Left ventricle myocardium inferior (tissue), 1 donor: Measurements from ENCODE around the gene SNAPC2. TPM values are rescaled to one million over a fixed set of nuclear protein-coding genes. Genes with fewer than 3 reads are reported as not detected.

Source experiments
- DNase-seq: peaks from one replicate; pipeline ENCODE4 v3.0.0-alpha.2; 2020
- H3K27ac ChIP-seq: fragments of 200-600 bp; replicated peaks from 2 replicates; pipeline ENCODE4 v1.8.0; 2021
- H3K27me3 ChIP-seq: fragments of 200-600 bp; 2 replicates; pipeline ENCODE4 v1.8.0; 2021; ENCODE audit warnings: low read depth
- H3K36me3 ChIP-seq: fragments of 200-600 bp; 2 replicates; pipeline ENCODE4 v1.8.0; 2021
- H3K4me1 ChIP-seq: fragments of 200-600 bp; 2 replicates; pipeline ENCODE4 v1.8.0; 2021
- H3K4me3 ChIP-seq: fragments of 200-600 bp; 2 replicates; pipeline ENCODE4 v1.8.0; 2021; ENCODE audit warnings: mild to moderate bottlenecking, moderate library complexity
- H3K9me3 ChIP-seq: fragments of 200-600 bp; replicated peaks from 2 replicates; pipeline ENCODE4 v1.8.0; 2021
- CTCF ChIP-seq: fragments of 200-600 bp; IDR thresholded peaks from 2 replicates; pipeline ENCODE4 v1.8.0; 2021; ENCODE audit warnings: antibody characterized with exemption, mild to moderate bottlenecking, borderline replicate concordance
- intact Hi-C: fragments of 100-400 bp; cut with micrococcal nuclease; formaldehyde crosslinking; loops from one replicate; pipeline ENCODE4 v1.11.0; 2022
- total RNA-seq: library from RNA; stranded (reverse); fragmentation: NEBNext Ultra II Directional; extraction: Animal tissue kit (Norgen Biotek cat#: 25700); gene quantifications from one replicate; pipeline ENCODE4 v1.2.1, GENCODE V29; 2021
- donor health status: DM: no; HTN: yes; CAD: no; lungs with severe emphysema.

The SNAPC2 gene
- total RNA-seq, 1 donor from 2014 or later, result 9.8 TPM

GRCh38 chr19:7970716-7971448 lies 50.7 kb downstream of the SNAPC2 start:
- intact Hi-C loops, result no loop called here
- peak; percentile 78 for TF ChIP-seq CTCF

GRCh38 chr19:7971553-7972520 lies 51.7 kb downstream of the SNAPC2 start:
- Histone ChIP-seq H3K36me3 (peaks cover 52% of the 10 kb centered on the region), H3K9me3 (no peaks in the 10 kb centered on the region), H3K27me3 (no peaks in the 10 kb centered on the region), H3K4me1 (peaks cover 29% of the 10 kb centered on the region), H3K27ac (no peak overlapping the region), H3K4me3 (no peak overlapping the region)
- no peak for TF ChIP-seq CTCF
- intact Hi-C loops, result no loop called here
- DNase-seq, result no peak

More at GRCh38 chr19:7970716-7971448, 50.7 kb downstream of the SNAPC2 start:
- Histone ChIP-seq H3K27ac (no peak overlapping the region), H3K36me3 (peaks cover 58% of the 10 kb centered on the region), H3K27me3 (no peaks in the 10 kb centered on the region), H3K4me1 (peaks cover 29% of the 10 kb centered on the region), H3K9me3 (no peaks in the 10 kb centered on the region), H3K4me3 (no peak overlapping the region)
- DNase-seq, result no peak

Other genes with a start within 250 kb of the SNAPC2 start
- gene MCEMP1, start 243.2 kb upstream of the SNAPC2 start, total RNA-seq, result 0.60 TPM
- 116 TPM for gene TRAPPC5, start 239.5 kb upstream of the SNAPC2 start, total RNA-seq
- gene FCER2, start 218.2 kb upstream of the SNAPC2 start, total RNA-seq, result 0.30 TPM
- gene CLEC4G, start 188.2 kb upstream of the SNAPC2 start, total RNA-seq, result 0.71 TPM
- 7.0 TPM for gene CD209, start 172.8 kb upstream of the SNAPC2 start, total RNA-seq
- gene CLEC4M, start 157.1 kb upstream of the SNAPC2 start, total RNA-seq, result not detected
- gene EVI5L, start 90.1 kb upstream of the SNAPC2 start, total RNA-seq, result 22.9 TPM
- not detected for gene PRR36, start 45.9 kb upstream of the SNAPC2 start, total RNA-seq
- 0.44 TPM for gene LRRC8E, start 31.8 kb upstream of the SNAPC2 start, total RNA-seq
- gene MAP2K7, start 16.5 kb upstream of the SNAPC2 start, total RNA-seq, result 24.2 TPM
- gene TGFBR3L, start 5.5 kb upstream of the SNAPC2 start, total RNA-seq, result 8.2 TPM
- gene CTXN1, start 5.8 kb downstream of the SNAPC2 start, total RNA-seq, result 0.22 TPM
- gene TIMM44, start 23.3 kb downstream of the SNAPC2 start, total RNA-seq, result 89.1 TPM
- 50.5 TPM for gene ELAVL1, start 85.3 kb downstream of the SNAPC2 start, total RNA-seq
- gene CCL25, start 132.4 kb downstream of the SNAPC2 start, total RNA-seq, result not detected
- not detected for gene FBN3, start 229.3 kb downstream of the SNAPC2 start, total RNA-seq